HEK293T (cell line): ENCODE measurements around the gene NR4A2.

Experiments
- BHLHE40 ChIP-seq: fragments of 450-650 bp; IDR thresholded peaks from 2 replicates; pipeline ENCODE4 v1.6.1; 2016; ENCODE audit warnings: mild to moderate bottlenecking, moderate library complexity, borderline replicate concordance
- CTBP1 ChIP-seq: fragments of 450-650 bp; IDR thresholded peaks from 2 replicates; pipeline ENCODE4 v1.6.1; 2016; ENCODE audit warnings: borderline replicate concordance
- FOXA1 ChIP-seq: fragments of 450-650 bp; IDR thresholded peaks from 2 replicates; pipeline ENCODE4 v1.6.1; 2016; ENCODE audit warnings: mild to moderate bottlenecking
- FOXK2 ChIP-seq: fragments of 450-650 bp; IDR thresholded peaks from 2 replicates; pipeline ENCODE4 v1.6.1; 2016; ENCODE audit warnings: mild to moderate bottlenecking
- FOXM1 ChIP-seq: fragments of 450-650 bp; IDR thresholded peaks from 2 replicates; pipeline ENCODE4 v1.6.1; 2017; ENCODE audit warnings: mild to moderate bottlenecking, borderline replicate concordance
- HDGF ChIP-seq: fragments of 450-650 bp; IDR thresholded peaks from 2 replicates; pipeline ENCODE4 v1.6.1; 2017; ENCODE audit warnings: antibody characterized with exemption, borderline replicate concordance
- L3MBTL2 ChIP-seq: fragments of 450-650 bp; conservative IDR thresholded peaks from 2 replicates; pipeline ENCODE4 v1.6.1; 2016; ENCODE audit warnings: mild to moderate bottlenecking
- LEF1 ChIP-seq: fragments of 450-650 bp; IDR thresholded peaks from 2 replicates; pipeline ENCODE4 v1.6.1; 2017; ENCODE audit warnings: mild to moderate bottlenecking, borderline replicate concordance
- NFRKB ChIP-seq: fragments of 450-650 bp; IDR thresholded peaks from 2 replicates; pipeline ENCODE4 v1.6.1; 2016; ENCODE audit warnings: mild to moderate bottlenecking, moderate library complexity
- SUZ12 ChIP-seq: fragments of 450-650 bp; IDR thresholded peaks from 2 replicates; pipeline ENCODE4 v1.6.1; 2016; ENCODE audit warnings: mild to moderate bottlenecking
- TARDBP ChIP-seq: fragments of 450-650 bp; IDR thresholded peaks from 2 replicates; pipeline ENCODE4 v1.6.1; 2016
- TF ChIP-seq, protein P1 (sequence below): fragments of 450-650 bp; IDR thresholded peaks from 2 replicates; pipeline ENCODE4 v1.6.1; 2016

DNA sequence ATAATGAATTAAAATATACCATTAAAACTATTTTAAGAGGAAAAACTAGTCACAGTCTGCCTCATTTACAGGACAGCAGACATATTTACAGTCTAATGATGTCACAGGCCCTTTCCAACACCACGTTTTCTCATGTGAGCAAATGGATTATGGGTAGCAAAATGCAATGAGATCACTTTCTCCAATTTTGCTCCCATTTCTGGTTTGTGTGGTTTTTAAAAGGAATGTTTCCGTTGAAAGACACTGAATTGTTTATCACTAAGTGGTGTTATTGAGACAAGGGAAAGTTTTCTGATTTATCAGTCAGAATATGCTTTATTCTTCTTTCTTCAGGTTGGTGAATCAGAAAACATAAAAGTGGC is 11.4 kb upstream of the NR4A2 start:
- TF ChIP-seq FOXM1 (no peak), SUZ12 (no peak), TARDBP (no peak), BHLHE40 (no peak), L3MBTL2 (no peak), FOXA1 (no peak), FOXK2 (no peak), HDGF (no peak), NFRKB (no peak), CTBP1 (no peak), LEF1 (no peak)
- TF ChIP-seq, protein P1, sequence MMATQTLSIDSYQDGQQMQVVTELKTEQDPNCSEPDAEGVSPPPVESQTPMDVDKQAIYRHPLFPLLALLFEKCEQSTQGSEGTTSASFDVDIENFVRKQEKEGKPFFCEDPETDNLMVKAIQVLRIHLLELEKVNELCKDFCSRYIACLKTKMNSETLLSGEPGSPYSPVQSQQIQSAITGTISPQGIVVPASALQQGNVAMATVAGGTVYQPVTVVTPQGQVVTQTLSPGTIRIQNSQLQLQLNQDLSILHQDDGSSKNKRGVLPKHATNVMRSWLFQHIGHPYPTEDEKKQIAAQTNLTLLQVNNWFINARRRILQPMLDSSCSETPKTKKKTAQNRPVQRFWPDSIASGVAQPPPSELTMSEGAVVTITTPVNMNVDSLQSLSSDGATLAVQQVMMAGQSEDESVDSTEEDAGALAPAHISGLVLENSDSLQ: no peak
